ENCODE measurements around the gene CRIP1.

GRCh38 chr14:105460116-105460515, 26.6 kb upstream of the CRIP1 start:
- TF ChIP-seq EZH2phosphoT487 (IDR thresholded peaks at IDR 0.05; ENCODE audit: low read depth) (no peak), CTCF (IDR thresholded peaks at IDR 0.05; ENCODE audit: low read depth, low read length) (no peak)

Measured in OCI-LY3 (cell line).